T-helper 17 cell (primary cell): ENCODE results near the gene TMEM132D. TPM values are rescaled to one million over a fixed set of nuclear protein-coding genes. Genes with fewer than 3 reads are reported as not detected.

Experiments used
- ATAC-seq: fragments of 150-1000 bp; cut with Tn5 transposase; 2 replicates; pipeline ENCODE4 v1.10.0; 2021; ENCODE audit warnings: mild to moderate bottlenecking, moderate library complexity
- DNase-seq, 3 donors: peaks; one replicate each; pipeline versions ENCODE4 v3.0.0 to v3.0.0-alpha.2; 2020 to 2021
- H3K9me3 ChIP-seq: one replicate; pipeline ENCODE4 v1.7.0; 2013; ENCODE audit warnings: low read length, mild to moderate bottlenecking; ENCODE audit not compliant: control insufficient read depth, poor library complexity, severe bottlenecking
- H3K27ac Mint-ChIP-seq: one replicate; pipeline ENCODE4 v1.8.0; 2022; ENCODE audit warnings: mild to moderate bottlenecking, moderate library complexity, mixed read lengths
- H3K27me3 Mint-ChIP-seq: one replicate; pipeline ENCODE4 v1.8.0; 2022; ENCODE audit warnings: mixed read lengths
- H3K36me3 Mint-ChIP-seq: one replicate; pipeline ENCODE4 v1.8.0; 2022; ENCODE audit warnings: low read depth, mixed read lengths
- H3K4me1 Mint-ChIP-seq: one replicate; pipeline ENCODE4 v1.8.0; 2022; ENCODE audit warnings: mild to moderate bottlenecking, mixed read lengths
- H3K4me3 Mint-ChIP-seq: one replicate; pipeline ENCODE4 v1.8.0; 2022; ENCODE audit warnings: mild to moderate bottlenecking, moderate library complexity, mixed read lengths
- total RNA-seq, 4 donors: library from RNA in 2 of 4; stranded (reverse) in 2 of 4; gene quantifications; one replicate each; pipeline ENCODE4 v1.2.3 and lab custom pipeline; 2022 to 2026

TMEM132D gene
- total RNA-seq, 2 donors from 2014 or later: not detected

DNA sequence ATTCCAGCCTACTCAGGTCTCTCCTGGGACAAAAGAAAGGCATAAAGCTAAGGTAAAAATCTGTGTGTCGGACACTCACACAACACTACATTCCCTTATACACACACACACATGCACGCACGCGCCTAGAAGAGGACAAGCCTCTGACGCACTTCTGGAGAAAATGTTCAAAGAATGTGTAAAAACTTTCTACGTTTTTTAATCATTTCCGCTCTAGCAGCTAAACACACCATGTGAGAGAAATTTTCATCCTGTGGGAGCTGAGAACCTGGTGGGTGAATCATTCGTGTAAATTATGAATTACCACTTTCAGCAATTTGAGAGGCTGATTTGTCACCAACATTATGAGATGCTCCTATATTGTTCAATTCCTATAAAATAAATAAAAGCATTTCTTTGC lies 494.5 kb downstream of the TMEM132D start:
- ATAC-seq (no peak), DNase-seq (no peak)
- H3K9me3 ChIP-seq: no peaks in the 10 kb centered on the region
- no peak overlapping the region for H3K4me3 Mint-ChIP-seq
- no peaks in the 10 kb centered on the region for H3K4me1 Mint-ChIP-seq
- H3K27ac Mint-ChIP-seq: no peak overlapping the region
- H3K27me3 Mint-ChIP-seq: no peaks in the 10 kb centered on the region
- no peaks in the 10 kb centered on the region for H3K36me3 Mint-ChIP-seq

DNA sequence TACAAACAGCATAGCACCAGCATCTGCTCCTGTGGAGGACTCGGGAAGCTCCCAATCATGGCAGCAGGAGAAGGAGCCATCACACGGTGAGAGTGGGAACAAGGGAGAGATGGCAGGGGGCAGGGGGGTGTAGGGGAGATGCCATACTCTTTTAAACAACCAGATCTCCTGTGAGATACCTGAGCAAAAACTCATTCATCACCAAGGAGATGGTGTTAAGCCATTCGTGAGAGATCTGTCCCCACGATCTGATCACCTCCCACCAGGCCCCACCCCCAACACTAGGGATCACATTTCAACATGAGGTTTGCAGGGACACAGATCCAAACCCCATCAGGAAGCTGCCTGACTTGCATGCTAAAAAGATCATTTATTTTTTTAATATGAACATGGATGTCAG lies 499.3 kb downstream of the TMEM132D start:
- no peak overlapping the region for H3K4me3 Mint-ChIP-seq
- no peak for ATAC-seq
- H3K4me1 Mint-ChIP-seq: no peaks in the 10 kb centered on the region

DNA sequence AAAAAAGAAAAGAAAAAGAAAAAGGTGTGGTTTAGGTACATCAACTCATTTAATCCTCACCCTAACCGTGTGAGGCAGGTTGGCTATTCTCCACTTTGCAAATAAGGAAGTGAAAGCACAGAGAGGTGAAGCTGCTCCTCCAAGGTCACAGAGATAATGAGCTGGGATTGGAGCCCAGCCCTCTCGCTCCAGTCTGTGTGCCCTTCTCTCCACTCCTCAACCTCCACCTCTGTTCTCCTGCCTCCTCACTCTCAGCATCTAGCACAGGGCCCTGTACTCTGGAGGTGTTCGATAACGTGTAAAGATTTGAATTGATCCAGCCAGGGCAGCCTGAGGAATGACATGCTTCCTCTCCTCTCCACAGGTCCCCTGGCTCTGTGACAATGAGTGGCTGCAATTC lies 502.3 kb downstream of the TMEM132D start:
- H3K27ac Mint-ChIP-seq: no peak overlapping the region
- no peak overlapping the region for H3K4me3 Mint-ChIP-seq
- no peaks in the 10 kb centered on the region for H3K9me3 ChIP-seq
- H3K4me1 Mint-ChIP-seq: no peaks in the 10 kb centered on the region
- no peaks in the 10 kb centered on the region for H3K36me3 Mint-ChIP-seq
- DNase-seq (no peak), ATAC-seq (no peak)
- no peaks in the 10 kb centered on the region for H3K27me3 Mint-ChIP-seq

More for the DNA sequence above, 499.3 kb downstream of the TMEM132D start:
- no peaks in the 10 kb centered on the region for H3K27me3 Mint-ChIP-seq
- no peaks in the 10 kb centered on the region for H3K36me3 Mint-ChIP-seq
- H3K9me3 ChIP-seq: no peaks in the 10 kb centered on the region
- no peak for DNase-seq
- H3K27ac Mint-ChIP-seq: no peak overlapping the region

DNA sequence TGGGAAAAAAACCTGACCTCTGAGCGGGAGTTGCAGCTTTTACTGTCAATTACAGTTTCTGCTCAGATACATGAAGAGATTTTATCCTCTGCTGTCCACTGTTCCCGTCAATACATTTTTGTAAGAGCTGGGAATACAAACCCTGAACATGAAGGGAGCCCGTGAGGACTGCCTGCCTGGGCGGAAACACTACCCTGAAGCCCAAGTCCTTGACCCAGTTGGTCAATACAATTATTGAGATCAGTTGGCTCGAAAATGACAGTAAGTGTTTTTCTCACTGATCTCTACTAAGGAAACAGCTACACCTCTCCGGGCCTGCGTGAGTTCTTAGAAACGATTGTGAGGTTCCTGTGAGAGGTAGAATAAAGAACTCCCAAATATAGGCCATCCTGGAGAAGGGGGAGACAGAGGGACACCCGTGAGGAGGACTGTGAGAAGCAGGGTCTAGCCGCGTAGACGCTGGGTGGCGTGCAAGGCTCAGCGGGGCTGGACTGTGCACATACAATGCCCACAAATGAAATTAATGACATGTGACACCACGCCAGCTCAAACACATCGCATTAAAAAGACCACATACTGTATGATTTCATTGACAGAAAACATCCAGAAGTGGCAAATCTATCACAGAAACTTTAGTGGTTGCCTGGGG lies 509.5 kb downstream of the TMEM132D start:
- Mint-ChIP-seq H3K27me3 (no peaks in the 10 kb centered on the region), H3K4me1 (no peaks in the 10 kb centered on the region), H3K27ac (no peak overlapping the region), H3K4me3 (no peak overlapping the region), H3K36me3 (no peaks in the 10 kb centered on the region)
- no peak for ATAC-seq
- no peaks in the 10 kb centered on the region for H3K9me3 ChIP-seq
- no peak for DNase-seq

DNA sequence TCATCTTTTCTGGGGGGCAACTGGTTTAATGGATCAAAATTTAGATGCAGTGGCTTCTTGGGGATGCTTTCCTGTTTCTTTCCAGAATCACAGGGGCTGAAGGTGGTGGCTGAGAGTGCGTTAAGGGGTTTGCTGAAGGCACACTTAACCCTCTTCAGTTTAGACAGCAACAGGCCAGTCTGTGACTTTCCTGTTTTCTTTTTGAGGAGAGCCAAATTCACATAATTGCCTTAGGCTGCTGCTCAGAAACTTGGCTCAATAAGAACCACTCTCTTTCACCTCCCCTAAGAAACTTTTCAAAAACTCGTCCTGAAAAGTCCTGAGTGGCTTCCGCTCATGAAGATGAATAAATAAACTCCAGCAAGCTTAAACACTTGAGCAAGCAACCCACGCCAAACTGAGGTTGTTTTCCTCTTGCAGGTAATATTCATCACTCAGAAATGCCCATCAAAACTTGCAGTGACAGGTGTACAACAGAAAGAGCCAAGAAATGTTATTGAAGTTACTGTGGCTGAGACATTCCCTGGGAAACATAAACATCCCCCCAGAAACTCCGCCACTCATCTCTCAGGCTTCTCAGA lies 510.4 kb downstream of the TMEM132D start:
- no peaks in the 10 kb centered on the region for H3K9me3 ChIP-seq
- no peak for DNase-seq
- Mint-ChIP-seq H3K27ac (no peak overlapping the region), H3K4me3 (no peak overlapping the region), H3K36me3 (no peaks in the 10 kb centered on the region), H3K4me1 (no peaks in the 10 kb centered on the region), H3K27me3 (no peaks in the 10 kb centered on the region)
- no peak for ATAC-seq

DNA sequence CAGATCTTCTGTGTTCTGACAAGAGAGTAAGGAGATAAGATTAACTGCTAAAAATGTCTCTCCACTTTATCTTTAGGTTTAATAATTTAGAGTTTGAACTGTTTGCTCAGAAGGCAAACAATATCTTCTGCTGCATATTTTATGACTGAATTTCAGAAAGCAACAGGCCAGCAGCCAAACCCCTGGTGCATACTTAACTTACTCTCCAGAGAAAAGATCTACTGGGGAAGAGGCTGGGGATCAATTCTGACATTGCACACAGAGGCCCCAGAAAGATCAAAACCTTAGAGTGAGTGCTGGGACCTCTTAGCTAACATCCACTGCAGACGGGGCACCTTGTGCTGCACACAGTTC lies 518.2 kb downstream of the TMEM132D start:
- Mint-ChIP-seq H3K36me3 (no peaks in the 10 kb centered on the region), H3K4me1 (no peaks in the 10 kb centered on the region), H3K27me3 (no peaks in the 10 kb centered on the region), H3K27ac (no peak overlapping the region), H3K4me3 (no peak overlapping the region)
- no peak for DNase-seq
- ATAC-seq: no peak
- H3K9me3 ChIP-seq: no peaks in the 10 kb centered on the region

DNA sequence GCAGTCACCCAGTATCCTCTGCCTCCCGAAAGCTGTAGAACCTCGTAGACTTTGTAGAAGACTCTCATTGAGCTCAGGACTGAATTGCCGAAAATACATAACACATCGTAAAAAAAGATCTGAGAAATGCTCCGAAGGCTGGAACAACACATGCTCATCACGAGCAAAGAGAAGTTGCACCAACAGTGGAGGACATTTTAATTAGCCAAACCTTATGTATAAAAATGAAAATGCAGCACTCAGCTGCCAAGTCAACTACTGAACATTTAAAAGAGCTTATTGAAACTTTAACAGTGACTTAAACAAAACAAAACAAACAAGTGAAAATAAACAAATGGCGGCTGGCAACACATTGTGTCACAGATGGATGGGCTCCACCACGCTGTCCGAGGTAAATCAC lies 519.9 kb downstream of the TMEM132D start:
- H3K9me3 ChIP-seq: no peaks in the 10 kb centered on the region
- Mint-ChIP-seq H3K36me3 (no peaks in the 10 kb centered on the region), H3K27me3 (no peaks in the 10 kb centered on the region), H3K4me1 (no peaks in the 10 kb centered on the region), H3K4me3 (no peak overlapping the region), H3K27ac (no peak overlapping the region)
- DNase-seq: no peak
- ATAC-seq: no peak

DNA sequence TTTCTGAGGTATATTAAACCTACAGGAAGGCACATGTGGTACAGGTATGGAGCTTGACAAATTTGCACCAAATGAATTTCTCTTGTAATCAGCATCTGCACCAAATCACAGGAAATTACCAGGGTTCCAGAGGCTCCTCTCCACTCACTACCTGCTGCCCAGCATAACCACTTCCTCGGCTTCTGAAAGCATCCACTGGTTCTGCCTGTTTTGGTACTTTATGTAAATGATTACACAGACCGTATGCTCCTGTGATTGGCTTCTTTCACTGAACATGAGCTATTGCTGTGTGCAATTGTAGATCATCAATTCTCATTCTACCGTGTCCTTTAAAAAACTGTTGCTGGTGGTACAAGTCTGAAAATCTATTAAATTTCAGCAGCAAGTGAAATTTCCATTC lies 522.1 kb downstream of the TMEM132D start:
- no peaks in the 10 kb centered on the region for H3K27me3 Mint-ChIP-seq
- ATAC-seq (no peak), DNase-seq (no peak)
- no peaks in the 10 kb centered on the region for H3K4me1 Mint-ChIP-seq
- no peaks in the 10 kb centered on the region for H3K36me3 Mint-ChIP-seq
- H3K27ac Mint-ChIP-seq: no peak overlapping the region
- no peak overlapping the region for H3K4me3 Mint-ChIP-seq
- no peaks in the 10 kb centered on the region for H3K9me3 ChIP-seq

DNA sequence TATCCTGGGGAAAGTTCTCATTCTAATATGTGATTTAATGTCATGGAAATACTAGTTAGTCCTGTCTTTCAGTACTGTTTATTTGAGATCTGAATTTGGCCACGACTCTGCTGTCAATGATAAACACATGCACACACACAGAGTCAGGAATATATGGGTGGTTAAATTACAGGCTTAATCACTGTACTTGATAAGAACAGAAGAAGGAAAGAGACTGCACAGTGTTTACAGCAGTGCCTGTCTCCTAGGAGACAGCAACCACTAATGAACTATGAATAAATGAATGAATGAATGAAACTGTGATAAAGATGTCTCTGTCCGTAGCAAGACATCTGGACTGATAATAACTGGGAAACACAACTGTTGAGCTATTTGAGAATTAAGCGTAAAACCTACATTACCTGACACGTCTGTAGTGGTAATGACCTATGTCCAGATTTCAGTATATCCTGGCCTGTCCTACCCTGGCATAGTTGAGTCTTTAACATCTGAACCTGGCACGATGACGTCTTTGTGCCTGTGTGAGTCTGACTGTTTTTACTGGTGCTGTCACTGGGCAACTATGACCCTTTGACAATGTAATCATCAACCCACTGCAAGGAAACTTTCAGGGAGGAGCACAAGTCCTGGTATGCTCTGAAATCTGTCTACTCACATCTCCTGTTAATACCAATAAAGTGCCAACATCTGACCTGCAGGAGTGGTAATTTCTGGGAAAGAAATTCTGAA lies 524.6 kb downstream of the TMEM132D start:
- DNase-seq (no peak), ATAC-seq (no peak)
- Mint-ChIP-seq H3K27ac (no peak overlapping the region), H3K4me3 (no peak overlapping the region), H3K4me1 (no peaks in the 10 kb centered on the region), H3K36me3 (no peaks in the 10 kb centered on the region), H3K27me3 (no peaks in the 10 kb centered on the region)
- H3K9me3 ChIP-seq: no peaks in the 10 kb centered on the region

DNA sequence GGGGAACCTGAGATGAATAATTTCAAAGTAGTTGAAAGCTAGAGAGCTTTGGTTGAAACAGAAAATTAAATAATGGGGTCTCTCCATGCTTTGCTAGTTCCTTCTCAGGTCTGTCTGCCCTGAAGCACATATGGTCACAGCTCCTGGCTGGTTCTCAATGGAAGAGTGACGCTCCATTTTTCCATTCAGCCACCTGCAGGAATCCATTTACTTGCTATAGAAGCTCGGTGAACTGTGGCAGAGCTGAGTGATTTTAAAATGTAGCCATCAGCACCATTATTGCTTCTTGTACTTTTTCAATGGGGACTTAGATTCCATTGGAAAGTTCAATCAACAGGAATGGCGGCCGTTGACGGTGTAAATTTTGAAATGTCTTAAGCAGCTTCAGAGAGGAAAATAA lies 525.3 kb downstream of the TMEM132D start:
- Mint-ChIP-seq H3K4me1 (no peaks in the 10 kb centered on the region), H3K36me3 (no peaks in the 10 kb centered on the region), H3K27ac (no peak overlapping the region), H3K4me3 (no peak overlapping the region), H3K27me3 (no peaks in the 10 kb centered on the region)
- H3K9me3 ChIP-seq: no peaks in the 10 kb centered on the region
- no peak for DNase-seq
- no peak for ATAC-seq

DNA sequence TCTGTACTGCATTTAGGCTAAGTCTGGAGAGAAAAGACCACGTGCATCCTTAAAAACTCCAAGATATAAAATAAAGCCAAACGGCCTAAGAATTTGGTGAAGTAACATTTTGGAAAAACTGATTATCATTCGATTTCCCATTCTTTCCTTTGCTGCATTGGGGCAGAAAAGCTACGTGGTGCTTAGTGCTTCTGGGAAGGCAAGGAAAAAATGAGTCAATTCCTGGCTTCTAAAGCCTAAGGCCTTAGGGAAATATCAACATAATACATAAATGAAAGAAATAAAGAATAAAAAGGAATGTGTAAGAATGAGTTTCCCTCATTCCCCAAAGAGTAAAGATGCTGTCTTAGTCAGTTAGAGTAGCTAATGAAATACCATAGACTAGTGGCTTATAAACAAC lies 530.1 kb downstream of the TMEM132D start:
- Mint-ChIP-seq H3K4me3 (no peak overlapping the region), H3K4me1 (no peaks in the 10 kb centered on the region), H3K36me3 (no peaks in the 10 kb centered on the region), H3K27ac (no peak overlapping the region), H3K27me3 (no peaks in the 10 kb centered on the region)
- DNase-seq (no peak), ATAC-seq (no peak)
- H3K9me3 ChIP-seq: no peaks in the 10 kb centered on the region

DNA sequence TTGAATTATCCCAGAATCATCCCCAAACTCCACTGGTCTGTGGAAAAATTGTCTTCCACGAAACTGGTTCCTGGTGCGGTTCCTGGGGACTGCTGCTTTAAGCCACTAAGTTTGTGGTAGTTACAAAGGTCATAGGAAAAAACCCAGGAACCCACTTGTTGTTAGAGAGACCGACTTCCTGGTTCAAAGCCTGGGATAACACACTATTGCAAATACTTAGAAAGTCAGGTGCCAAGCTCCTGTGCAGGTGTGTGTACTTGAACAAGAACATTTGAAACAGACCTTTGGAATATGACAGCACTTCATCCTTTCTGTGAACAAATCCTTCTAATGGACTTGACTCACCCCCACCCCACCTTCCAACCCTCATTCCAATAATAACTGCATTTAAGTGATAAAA lies 530.9 kb downstream of the TMEM132D start:
- Mint-ChIP-seq H3K36me3 (no peaks in the 10 kb centered on the region), H3K27ac (no peak overlapping the region), H3K4me3 (no peak overlapping the region), H3K27me3 (no peaks in the 10 kb centered on the region), H3K4me1 (no peaks in the 10 kb centered on the region)
- H3K9me3 ChIP-seq: no peaks in the 10 kb centered on the region
- ATAC-seq: no peak
- DNase-seq: no peak

DNA sequence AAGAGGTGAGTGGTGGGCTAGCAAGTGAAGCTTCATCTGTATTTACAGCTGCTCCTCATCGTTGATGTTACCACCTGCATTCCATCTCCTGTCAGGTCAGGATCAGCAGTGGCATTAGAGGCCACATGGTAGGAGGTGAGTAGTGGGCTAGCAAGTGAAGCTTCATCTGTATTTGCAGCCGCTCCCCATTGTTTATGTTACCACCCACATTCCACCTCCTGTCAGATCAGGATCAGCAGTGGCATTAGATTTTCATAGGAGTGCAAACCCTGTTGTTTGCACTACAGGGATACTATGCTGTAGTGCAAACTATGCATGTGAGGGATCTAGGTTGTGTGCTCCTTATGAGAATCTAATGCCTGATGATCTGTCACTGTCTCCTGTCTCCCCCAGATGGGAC lies 531.5 kb downstream of the TMEM132D start:
- no peaks in the 10 kb centered on the region for H3K9me3 ChIP-seq
- DNase-seq (no peak), ATAC-seq (no peak)
- H3K36me3 Mint-ChIP-seq: no peaks in the 10 kb centered on the region
- H3K27me3 Mint-ChIP-seq: no peaks in the 10 kb centered on the region
- H3K4me3 Mint-ChIP-seq: no peak overlapping the region
- no peaks in the 10 kb centered on the region for H3K4me1 Mint-ChIP-seq
- H3K27ac Mint-ChIP-seq: no peak overlapping the region

DNA sequence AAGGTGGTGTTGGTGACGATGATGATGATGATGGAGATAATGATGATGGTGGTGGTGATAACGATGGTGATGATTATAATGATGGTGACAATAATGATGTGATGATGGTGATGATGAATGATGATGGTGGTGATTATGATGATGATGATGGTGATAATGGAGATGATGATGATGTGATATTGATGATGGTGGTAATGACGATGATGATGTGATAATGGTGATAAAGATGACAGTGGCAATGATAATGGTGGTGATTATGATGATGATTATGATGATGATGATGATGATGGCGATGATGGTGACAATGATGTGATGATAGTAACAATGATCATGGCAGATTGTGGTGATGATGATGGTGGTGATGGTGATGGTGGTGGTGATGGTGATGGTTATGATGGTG lies 532.6 kb downstream of the TMEM132D start:
- DNase-seq (no peak), ATAC-seq (no peak)
- Mint-ChIP-seq H3K27me3 (no peaks in the 10 kb centered on the region), H3K4me3 (no peak overlapping the region), H3K27ac (no peak overlapping the region), H3K36me3 (no peaks in the 10 kb centered on the region), H3K4me1 (no peaks in the 10 kb centered on the region)
- H3K9me3 ChIP-seq: no peaks in the 10 kb centered on the region
